Measurements from ENCODE around the gene MRPS35.

DNA sequence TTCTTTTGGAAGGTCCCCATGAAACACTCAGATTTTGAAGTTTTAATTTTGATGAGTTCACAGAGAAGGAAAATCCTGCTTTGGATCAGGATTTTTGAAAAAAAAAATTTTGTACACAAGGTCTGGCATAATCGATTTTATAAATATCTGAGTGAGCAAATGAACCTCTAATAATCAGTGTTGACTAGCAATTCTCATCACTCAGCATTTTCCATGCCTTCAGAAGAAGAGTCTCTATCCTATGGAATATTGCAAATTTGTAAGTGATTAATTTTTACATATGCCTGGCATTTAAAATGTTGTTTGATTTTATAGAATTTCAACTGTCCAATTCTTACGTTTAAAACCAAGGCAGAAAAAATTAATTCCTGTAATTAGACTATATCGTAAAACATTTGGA lies 44.9 kb upstream of the MRPS35 start:
- no peak for TF ChIP-seq FOXP2 (optimal IDR thresholded peaks at IDR 0.05; ENCODE audit: control extremely low read depth, extremely low read length, insufficient read depth)
- TF ChIP-seq POLR2AphosphoS5 (IDR thresholded peaks at IDR 0.05; ENCODE audit: borderline replicate concordance, low read depth, low read length) = no peak
- no peak for TF ChIP-seq EZH2 (IDR thresholded peaks at IDR 0.05)
